ENCODE results near the gene TNNI2.

GRCh38 chr11:1871531-1871930 is 32.8 kb downstream of the TNNI2 start:
- no peak for TF ChIP-seq CTCF (IDR thresholded peaks at IDR 0.05)
- no peak for TF ChIP-seq POLR2A (IDR thresholded peaks at IDR 0.05; ENCODE audit: low read depth)
- no peak for TF ChIP-seq POLR2AphosphoS5 (IDR thresholded peaks at IDR 0.05)
- no peak for TF ChIP-seq EP300 (IDR thresholded peaks at IDR 0.05)

Data from esophagus muscularis mucosa (tissue), 4 donors.